ENCODE results near the gene KRT74. TPM values are rescaled to one million over a fixed set of nuclear protein-coding genes. Genes with fewer than 3 reads are reported as not detected.

KRT74 gene
- not detected in 2 replicates for total RNA-seq (2014; rRNA removed)
- not detected for polyA plus RNA-seq (2012)

- DNase-seq (ENCODE audit: low read depth): no peak
Observed at GRCh38 chr12:52573743-52574142, at the start of gene KRT74. TSS of gene KRT74 (minus strand) at chr12:52573843. CDS start at chr12:52573777, 66 bp downstream.

GRCh38 chr12:52622349-52622748, 48.7 kb upstream of the KRT74 start:
- DNase-seq (ENCODE audit: low read depth): no peak

GRCh38 chr12:52618866-52619265, 45.2 kb upstream of the KRT74 start:
- DNase-seq (ENCODE audit: low read depth): no peak

- DNase-seq (ENCODE audit: low read depth): no peak
Observed at GRCh38 chr12:52618216-52618615, 44.6 kb upstream of the KRT74 start, which contains the start of gene KRT73. TSS of gene KRT73 (minus strand) at chr12:52618559. CDS start at chr12:52618524, 35 bp downstream.

GRCh38 chr12:52617403-52617785, 43.8 kb upstream of the KRT74 start:
- DNase-seq (ENCODE audit: low read depth): no peak

GRCh38 chr12:52616680-52617402, 43.2 kb upstream of the KRT74 start:
- DNase-seq (ENCODE audit: low read depth): no peak

GRCh38 chr12:52615912-52616311, 42.3 kb upstream of the KRT74 start:
- DNase-seq (ENCODE audit: low read depth): no peak

- DNase-seq (ENCODE audit: low read depth): no peak
Observed at GRCh38 chr12:52615208-52615868, 41.7 kb upstream of the KRT74 start.

GRCh38 chr12:52614381-52615207, 41.0 kb upstream of the KRT74 start:
- DNase-seq (ENCODE audit: low read depth): no peak

GRCh38 chr12:52613384-52614030, 39.9 kb upstream of the KRT74 start:
- no peak for DNase-seq (ENCODE audit: low read depth)

- DNase-seq (ENCODE audit: low read depth): no peak
Observed at GRCh38 chr12:52612431-52613383, 39.1 kb upstream of the KRT74 start.

GRCh38 chr12:52611080-52611468, 37.4 kb upstream of the KRT74 start:
- DNase-seq (ENCODE audit: low read depth): no peak

GRCh38 chr12:52608826-52609630, 35.4 kb upstream of the KRT74 start:
- DNase-seq (ENCODE audit: low read depth): no peak

GRCh38 chr12:52608161-52608560, 34.5 kb upstream of the KRT74 start:
- DNase-seq (ENCODE audit: low read depth): no peak

GRCh38 chr12:52607314-52607713, 33.7 kb upstream of the KRT74 start:
- no peak for DNase-seq (ENCODE audit: low read depth)

- DNase-seq (ENCODE audit: low read depth): no peak
Observed at GRCh38 chr12:52606581-52607218, 33.1 kb upstream of the KRT74 start.

- no peak for DNase-seq (ENCODE audit: low read depth)
Observed at GRCh38 chr12:52606096-52606495, 32.5 kb upstream of the KRT74 start.

- DNase-seq (ENCODE audit: low read depth): no peak
Observed at GRCh38 chr12:52605542-52605941, 31.9 kb upstream of the KRT74 start.

GRCh38 chr12:52604859-52605258, 31.2 kb upstream of the KRT74 start:
- DNase-seq (ENCODE audit: low read depth): no peak

All from LHCN-M2 (cell line).